Raji (cell line): ENCODE data around the gene NDUFA7.

ENCODE experiments used
- POLR2A ChIP-seq: IDR thresholded peaks from 2 replicates; pipeline ENCODE4 v1.6.1; 2011; ENCODE audit warnings: low read depth, low read length, control low read depth; ENCODE audit not compliant: insufficient read depth

Gene NDUFA7

GRCh38 chr19:8321067-8321985 lies at the start of gene NDUFA7, which contains the start of gene RPS28:
NDUFA7 (minus strand) TSS chr19:8321375; CDS start chr19:8321358, 17 bp downstream.
RPS28 (plus strand) TSS chr19:8321496; CDS start chr19:8321531, 35 bp downstream.
- peak; percentile 93 for TF ChIP-seq POLR2A

GRCh38 chr19:8370176-8371010 lies 49.2 kb upstream of the NDUFA7 start:
- TF ChIP-seq POLR2A = no peak

- TF ChIP-seq POLR2A = no peak
These were observed 46.3 kb upstream of the NDUFA7 start for GRCh38 chr19:8367327-8368001.

GRCh38 chr19:8366961-8367326 lies 45.8 kb upstream of the NDUFA7 start:
- TF ChIP-seq POLR2A = no peak

- TF ChIP-seq POLR2A = no peak
These were observed 45.0 kb upstream of the NDUFA7 start for GRCh38 chr19:8366121-8366581.

GRCh38 chr19:8363803-8364771 lies 42.9 kb upstream of the NDUFA7 start, which contains the start of gene ANGPTL4:
ANGPTL4 (plus strand) TSS chr19:8364155; CDS start chr19:8364322, 167 bp downstream.
- no peak for TF ChIP-seq POLR2A

GRCh38 chr19:8361921-8362793 lies 41.0 kb upstream of the NDUFA7 start:
- no peak for TF ChIP-seq POLR2A

- TF ChIP-seq POLR2A = no peak
These were observed 39.0 kb upstream of the NDUFA7 start for GRCh38 chr19:8360196-8360595.

- TF ChIP-seq POLR2A = no peak
These were observed 37.8 kb upstream of the NDUFA7 start for GRCh38 chr19:8358948-8359347.

- no peak for TF ChIP-seq POLR2A
These were observed 35.9 kb upstream of the NDUFA7 start for GRCh38 chr19:8357007-8357521.

GRCh38 chr19:8355631-8356402 lies 34.6 kb upstream of the NDUFA7 start:
- no peak for TF ChIP-seq POLR2A
